ENCODE results near the gene FMO4. TPM values are rescaled to one million over a fixed set of nuclear protein-coding genes. Genes with fewer than 3 reads are reported as not detected.

FMO4 gene
- total and polyA plus RNA-seq, 10 of the 15 experiments (the other 5 are each of a cell fraction or from before 2014, with no cell fraction given): 0.26 to 3.0 (median 1.1) TPM

GRCh38 chr1:171310661-171311087 lies 3.3 kb upstream of the FMO4 start (continued):
- TF ChIP-seq ZBTB40 (IDR thresholded peaks at IDR 0.05; ENCODE audit: borderline replicate concordance): no peak
- TF ChIP-seq USF2 (IDR thresholded peaks at IDR 0.05; ENCODE audit: borderline replicate concordance, low read depth, low read length): no peak
- no peak for TF ChIP-seq SMC3 (IDR thresholded peaks at IDR 0.05; ENCODE audit: borderline replicate concordance, low read length)
- TF ChIP-seq EP300 (IDR thresholded peaks at IDR 0.05; ENCODE audit: borderline replicate concordance in 1 of 2, control insufficient read depth in 1 of 2, low read depth in 2 of 2, low read length in 2 of 2): no peak
- TF ChIP-seq, protein P1, sequence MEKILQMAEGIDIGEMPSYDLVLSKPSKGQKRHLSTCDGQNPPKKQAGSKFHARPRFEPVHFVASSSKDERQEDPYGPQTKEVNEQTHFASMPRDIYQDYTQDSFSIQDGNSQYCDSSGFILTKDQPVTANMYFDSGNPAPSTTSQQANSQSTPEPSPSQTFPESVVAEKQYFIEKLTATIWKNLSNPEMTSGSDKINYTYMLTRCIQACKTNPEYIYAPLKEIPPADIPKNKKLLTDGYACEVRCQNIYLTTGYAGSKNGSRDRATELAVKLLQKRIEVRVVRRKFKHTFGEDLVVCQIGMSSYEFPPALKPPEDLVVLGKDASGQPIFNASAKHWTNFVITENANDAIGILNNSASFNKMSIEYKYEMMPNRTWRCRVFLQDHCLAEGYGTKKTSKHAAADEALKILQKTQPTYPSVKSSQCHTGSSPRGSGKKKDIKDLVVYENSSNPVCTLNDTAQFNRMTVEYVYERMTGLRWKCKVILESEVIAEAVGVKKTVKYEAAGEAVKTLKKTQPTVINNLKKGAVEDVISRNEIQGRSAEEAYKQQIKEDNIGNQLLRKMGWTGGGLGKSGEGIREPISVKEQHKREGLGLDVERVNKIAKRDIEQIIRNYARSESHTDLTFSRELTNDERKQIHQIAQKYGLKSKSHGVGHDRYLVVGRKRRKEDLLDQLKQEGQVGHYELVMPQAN (conservative IDR thresholded peaks at IDR 0.05): no peak
- no peak for TF ChIP-seq KAT2A (conservative IDR thresholded peaks at IDR 0.05; ENCODE audit: control insufficient read depth, low read depth, low read length)
- no peak for TF ChIP-seq SUZ12 (IDR thresholded peaks at IDR 0.05; ENCODE audit: unreplicated experiment)
- no peak for TF ChIP-seq SP1 (IDR thresholded peaks at IDR 0.05; ENCODE audit: low read depth, low read length)
- TF ChIP-seq RBBP5 (conservative IDR thresholded peaks at IDR 0.05): no peak
